Head of caudate nucleus (tissue), 42 donors: ENCODE results near the gene DEUP1.
A peak's percentile ranks its signal among the peaks of the same experiment; 100 is the strongest.
"Not testable (repeated sequence)": the region's sequence is repeated elsewhere in the genome, so short reads cannot be mapped to it uniquely, and the experiment has no call there.

Experiments used
- DNase-seq, 42 donors: peaks; one replicate each; pipeline versions ENCODE4 v3.0.0 to v3.0.0-alpha.2; 2020 to 2021; ENCODE audit warnings: mixed read lengths in 7 of 42
- intact Hi-C: fragments of 100-400 bp; cut with DNase I; formaldehyde crosslinking; loops from one replicate; pipeline ENCODE4 v1.15.0; 2022

DEUP1 gene

DNA sequence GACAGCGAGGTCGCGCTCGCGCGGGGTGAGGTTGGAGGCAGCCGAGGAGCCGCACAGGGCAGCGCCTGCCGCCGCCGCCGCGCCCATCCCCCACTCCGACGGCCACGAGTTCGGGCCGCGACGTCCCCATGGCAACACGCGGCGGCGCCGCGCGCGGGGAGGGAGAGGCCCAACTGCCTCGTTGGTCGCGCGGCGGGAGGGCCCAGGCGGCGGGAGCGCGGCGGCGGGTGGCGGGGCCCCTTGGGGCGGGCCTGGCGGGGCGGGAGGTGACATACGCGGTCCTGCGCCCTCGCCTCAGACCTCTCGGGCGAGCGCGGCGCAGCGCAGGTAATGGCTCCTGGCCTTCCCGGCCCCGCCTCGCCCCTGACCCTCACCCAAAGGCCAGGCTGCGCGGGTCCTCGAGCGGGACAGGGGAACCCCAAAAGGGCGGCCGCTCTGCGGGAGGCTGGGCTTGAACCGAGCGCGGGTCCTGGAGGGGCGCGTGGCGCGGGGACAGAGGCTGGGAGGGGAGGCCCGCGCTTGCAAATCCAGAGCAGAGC lies at the start of gene DEUP1:
DEUP1 (plus strand) TSS at position 297 of the 539 bp plus-strand sequence. CDS start 1,518 bp downstream, outside the sequence.
- intact Hi-C loops = no loop called here
- peak in 24 of 42 donors; percentile 4 to 51 (median 22) for DNase-seq

DNA sequence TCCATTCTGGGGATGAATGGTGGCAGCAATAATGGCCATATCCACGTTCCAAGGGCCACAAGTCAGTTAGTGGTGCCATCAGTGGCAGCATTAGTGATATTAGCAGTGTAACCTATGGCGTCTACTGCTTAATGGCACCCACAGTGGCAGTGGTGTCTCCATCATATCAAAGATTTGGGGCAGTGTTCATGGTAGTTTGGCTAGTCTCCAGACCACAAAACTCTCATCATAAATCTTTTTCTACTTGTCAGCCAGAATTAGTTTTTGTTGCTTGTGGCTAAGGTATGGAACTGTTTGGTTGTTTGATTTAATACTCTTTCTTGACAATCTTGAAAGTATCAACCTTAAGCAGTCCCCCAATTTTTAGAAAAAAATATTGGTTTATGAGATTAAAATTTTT lies 45.1 kb upstream of the DEUP1 start:
- intact Hi-C loops = no loop called here
- no peak for DNase-seq

DNA sequence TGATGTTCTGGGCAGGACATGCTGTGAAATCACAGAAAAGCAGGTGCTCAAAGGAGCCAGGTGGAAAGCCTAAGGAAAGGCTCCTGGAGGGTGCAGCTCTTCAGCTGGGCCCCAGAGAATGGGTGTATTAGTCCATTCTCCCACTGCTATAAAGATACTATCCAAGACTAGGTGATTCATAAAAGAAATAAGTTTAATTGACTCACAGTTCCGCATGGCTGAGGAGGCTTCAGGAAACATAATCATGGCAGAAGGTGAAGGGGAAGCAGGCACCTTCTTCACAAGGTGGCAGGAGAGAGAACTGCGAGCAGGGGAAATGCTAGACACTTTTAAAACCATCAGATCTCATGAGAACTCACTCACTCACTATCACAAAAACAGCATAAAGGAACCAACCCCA lies 43.1 kb upstream of the DEUP1 start:
- intact Hi-C loops = no loop called here
- DNase-seq = no peak

GRCh38 chr11:93288079-93288478 lies 42.5 kb upstream of the DEUP1 start:
- DNase-seq = no peak
- intact Hi-C loops = no loop called here

DNA sequence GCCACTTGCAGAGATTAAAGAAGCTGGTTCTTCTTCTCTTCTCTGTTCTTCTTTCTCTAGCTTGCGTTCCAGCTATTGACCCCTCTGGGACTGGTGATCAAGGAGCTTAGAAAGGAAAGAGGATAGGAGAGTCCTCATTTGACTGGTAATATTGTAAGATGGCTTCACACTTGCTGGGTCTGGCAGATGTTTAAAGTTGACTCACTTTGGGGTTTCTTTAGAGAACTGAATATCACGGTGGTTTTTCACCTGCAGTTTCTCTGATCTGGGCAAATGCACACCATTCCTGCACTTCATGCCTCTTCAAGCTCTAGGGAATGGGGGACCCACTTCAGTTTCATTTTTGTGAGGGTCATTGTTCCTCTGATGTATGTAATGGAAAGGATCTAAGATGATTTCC lies 41.8 kb upstream of the DEUP1 start:
- no peak for DNase-seq
- intact Hi-C loops = no loop called here

GRCh38 chr11:93289782-93290463 lies 40.6 kb upstream of the DEUP1 start:
- DNase-seq = no peak
- intact Hi-C loops = no loop called here

- intact Hi-C loops = no loop called here
- DNase-seq = no peak
Measured at GRCh38 chr11:93291110-93291509, 39.4 kb upstream of the DEUP1 start.

- no peak for DNase-seq
- intact Hi-C loops = no loop called here
Measured at GRCh38 chr11:93291898-93292297, 38.6 kb upstream of the DEUP1 start.

DNA sequence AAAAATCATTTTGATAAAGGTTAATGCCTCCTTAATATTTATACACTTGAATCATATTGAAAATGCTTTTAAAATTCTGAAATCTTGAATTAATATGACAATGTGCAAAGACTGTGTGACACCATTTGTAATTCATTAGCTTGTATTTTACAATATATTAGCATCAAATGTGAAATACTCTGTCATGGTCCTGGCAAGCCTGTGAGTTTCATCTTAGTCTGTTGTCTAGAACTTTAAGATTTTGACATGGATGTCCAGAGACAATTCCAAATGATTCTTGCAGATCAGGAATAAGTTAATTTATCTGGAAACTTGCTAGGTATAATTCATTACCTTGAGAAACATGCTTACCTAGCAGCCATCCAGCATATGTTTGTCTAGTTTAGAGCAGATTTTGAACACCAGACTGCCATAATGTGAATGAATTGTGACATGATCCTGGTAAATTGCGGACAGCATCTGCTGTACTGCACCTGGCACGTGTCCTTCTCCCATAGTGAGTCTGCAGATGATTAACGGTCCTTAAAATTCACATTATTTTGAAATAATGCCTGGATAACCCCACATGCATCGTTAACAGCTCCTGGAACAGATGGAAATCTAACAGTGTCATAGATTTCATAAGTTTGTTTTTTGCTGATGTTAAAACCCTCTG lies 34.5 kb upstream of the DEUP1 start:
- intact Hi-C loops = no loop called here
- no peak for DNase-seq

DNA sequence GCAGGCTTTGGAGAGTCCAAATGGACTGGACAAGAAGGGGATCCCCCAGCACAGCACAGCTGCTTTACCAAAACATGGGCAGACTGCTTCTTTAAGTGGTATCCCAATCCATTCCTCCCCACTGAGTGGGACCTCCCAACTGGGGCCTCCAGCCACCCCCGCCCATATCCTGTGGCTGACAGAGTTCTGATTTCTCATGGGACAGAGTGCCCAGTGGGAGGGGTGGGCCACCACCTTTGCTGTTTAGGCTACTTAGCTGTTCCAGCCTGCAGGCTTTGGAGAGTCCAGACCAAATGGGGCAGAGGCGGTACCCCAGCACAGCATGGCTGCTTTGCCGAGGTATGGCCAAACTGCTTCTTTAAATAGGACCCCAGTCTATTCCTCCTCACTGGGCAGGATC lies 26.9 kb upstream of the DEUP1 start:
- intact Hi-C loops = no loop called here
- DNase-seq = no peak

GRCh38 chr11:93314399-93314798 lies 16.1 kb upstream of the DEUP1 start:
- intact Hi-C loops, DNase-seq: not testable (repeated sequence)

DNA sequence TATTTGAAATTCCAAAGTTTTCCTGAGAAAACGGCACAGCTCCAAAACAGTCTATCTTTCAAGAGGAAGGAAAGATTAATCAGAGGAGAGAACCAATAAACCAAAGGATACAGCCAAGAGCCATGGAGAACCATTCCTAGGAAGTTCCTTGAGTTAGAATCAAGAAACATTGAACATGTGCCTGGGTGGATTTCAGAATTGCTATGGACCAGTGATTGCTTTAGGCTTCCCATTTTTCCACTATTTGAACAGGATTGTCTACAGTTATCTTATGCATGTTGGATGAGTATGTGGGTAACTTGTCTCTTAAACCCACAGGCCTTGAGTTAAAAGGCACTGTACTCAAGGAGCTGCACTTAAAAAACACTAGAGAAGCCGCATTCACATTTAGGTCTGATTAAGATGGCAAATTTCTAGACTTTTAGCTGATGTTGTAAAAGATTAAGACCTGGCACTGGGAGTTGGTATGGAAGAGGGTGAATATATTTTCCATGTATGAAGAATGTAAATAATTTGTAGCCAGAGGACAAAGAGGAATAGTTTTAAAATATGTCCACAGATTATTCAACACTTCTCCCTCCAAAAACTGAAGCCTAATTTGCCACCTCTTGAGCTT lies 11.2 kb upstream of the DEUP1 start:
- no peak for DNase-seq
- intact Hi-C loops = no loop called here

- DNase-seq = no peak
- intact Hi-C loops = no loop called here
Measured at GRCh38 chr11:93320230-93320629, 10.3 kb upstream of the DEUP1 start.

DNA sequence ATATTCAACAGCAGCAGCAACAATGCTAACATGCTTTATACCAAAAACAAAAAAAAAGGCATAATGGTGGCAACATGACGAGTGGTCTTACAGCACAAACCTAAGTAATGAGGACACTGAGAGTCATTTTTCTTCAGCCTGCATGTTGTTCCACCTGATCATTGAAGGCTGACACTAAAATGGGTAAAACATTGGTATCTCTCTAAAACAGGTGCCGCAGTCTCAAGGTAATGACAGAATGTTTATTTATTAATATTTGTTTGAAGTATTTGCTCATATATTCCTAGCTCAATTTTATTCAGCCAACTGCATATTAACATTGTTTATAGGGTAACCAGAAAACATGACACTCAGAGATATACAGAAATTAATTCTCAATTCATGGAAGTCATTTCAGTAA lies 8.3 kb upstream of the DEUP1 start:
- DNase-seq = no peak
- intact Hi-C loops = no loop called here

DNA sequence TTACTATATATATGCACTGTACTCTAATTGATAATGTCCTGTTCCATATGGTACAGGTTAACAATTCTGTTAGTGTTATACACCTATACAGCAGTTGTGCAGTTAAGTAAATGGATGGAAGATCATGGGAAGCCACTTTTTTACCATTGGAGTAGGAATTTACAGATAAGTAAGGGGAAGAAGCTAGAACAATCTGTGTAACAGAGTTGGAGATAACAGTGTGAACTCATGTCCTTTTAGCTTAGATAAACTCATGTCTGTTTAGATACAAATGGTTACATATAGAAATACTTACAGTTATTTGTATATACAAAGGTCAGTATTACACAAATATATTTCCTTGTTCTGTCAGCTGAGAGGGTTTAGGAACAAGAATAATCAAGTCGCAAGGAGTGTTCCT lies 6.8 kb upstream of the DEUP1 start:
- intact Hi-C loops = no loop called here
- DNase-seq = no peak

DNA sequence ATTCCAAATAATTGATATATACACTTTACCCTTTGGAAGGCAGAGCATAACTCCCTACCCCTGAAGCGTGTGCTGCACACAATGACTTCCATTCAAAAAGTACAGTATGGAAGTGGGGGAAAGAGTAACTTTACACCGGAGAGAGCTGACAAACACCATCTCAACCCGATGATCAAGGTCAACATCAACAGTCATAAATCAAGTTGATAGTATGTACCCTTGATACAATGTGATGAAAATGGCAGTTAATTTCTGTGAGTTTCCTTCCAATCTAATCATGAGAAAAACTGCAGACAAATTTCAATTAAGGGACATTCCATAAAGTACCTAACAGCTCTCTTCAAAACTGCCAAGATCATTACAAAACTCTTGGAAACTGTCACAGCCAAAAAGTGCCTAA lies 6.0 kb upstream of the DEUP1 start:
- DNase-seq = no peak
- intact Hi-C loops = no loop called here

- intact Hi-C loops = no loop called here
- no peak for DNase-seq
Measured at GRCh38 chr11:93326681-93327080, 3.9 kb upstream of the DEUP1 start.

DNA sequence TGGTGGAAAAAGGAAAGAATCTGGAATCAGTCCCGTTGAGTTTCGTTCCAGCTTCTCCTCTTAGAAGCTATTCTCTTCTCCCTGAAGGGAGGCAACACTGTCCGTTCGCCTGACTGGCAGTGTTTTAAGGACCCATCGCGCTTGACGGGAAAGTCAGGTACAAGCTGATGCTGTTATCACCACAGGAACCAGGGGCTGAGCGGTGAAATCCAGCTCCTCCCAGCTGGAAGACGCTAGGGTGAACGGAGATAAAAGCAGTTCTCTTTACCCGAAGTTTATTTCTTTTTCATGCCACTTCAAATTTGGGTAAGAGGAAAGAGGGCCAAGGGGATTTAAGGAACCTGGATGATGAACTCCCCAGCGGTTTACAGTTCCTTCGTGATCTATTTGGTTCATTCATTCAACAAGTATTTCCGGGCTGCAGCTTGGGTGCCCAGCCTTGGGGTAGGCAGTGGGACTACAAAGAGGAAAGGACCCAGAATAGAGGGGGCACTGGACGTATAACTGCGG lies 551 bp upstream of the DEUP1 start:
- intact Hi-C loops = no loop called here
- no peak for DNase-seq

DNA sequence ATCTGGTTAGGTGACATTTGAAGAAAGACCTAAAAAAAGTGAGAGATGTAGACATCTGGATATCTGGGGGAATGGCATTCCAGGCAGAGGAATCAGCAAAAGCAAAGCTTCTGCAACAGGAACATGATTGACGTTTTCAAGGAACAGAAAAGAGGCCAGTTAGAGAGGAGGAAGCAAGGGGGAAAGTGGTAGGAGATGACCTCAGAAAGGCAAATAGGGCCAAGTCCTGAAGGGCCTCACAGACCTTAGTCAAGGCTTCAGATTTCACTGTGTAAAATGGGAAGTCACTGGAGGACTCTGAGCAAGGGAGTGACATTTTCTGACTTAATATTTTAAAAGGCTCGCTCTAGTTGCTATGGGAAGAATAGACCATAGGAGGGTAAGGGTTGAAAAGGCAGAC lies 9.7 kb downstream of the DEUP1 start:
- no peak for DNase-seq
- intact Hi-C loops = no loop called here

- no peak for DNase-seq
- intact Hi-C loops = no loop called here
Measured at GRCh38 chr11:93344855-93345333, 14.4 kb downstream of the DEUP1 start.
